ENCODE data around the gene COX8C. TPM values are rescaled to one million over a fixed set of nuclear protein-coding genes. Genes with fewer than 3 reads are reported as not detected.

Gene COX8C
- total and polyA plus RNA-seq, 3 experiments from 2014 or later: not detected

Other genes starting within 250 kb of the COX8C start
- gene ITPK1, start 231.3 kb upstream of the COX8C start, total RNA-seq: 10 to 100 TPM; 66.1 to 75.1 TPM
- 40.4 TPM for gene ITPK1, start 231.3 kb upstream of the COX8C start, polyA plus RNA-seq
- gene MOAP1, start 162.3 kb upstream of the COX8C start, total RNA-seq: 10 to 100 TPM; 16.7 to 17.4 TPM
- 67.4 TPM for gene MOAP1, start 162.3 kb upstream of the COX8C start, polyA plus RNA-seq
- gene LYSET, start 161.9 kb upstream of the COX8C start, total RNA-seq: 10 to 100 TPM; 19.3 to 20.5 TPM
- gene LYSET, start 161.9 kb upstream of the COX8C start, polyA plus RNA-seq: 37.9 TPM
- 10 to 100 TPM; 19.7 to 19.8 TPM for gene GON7, start 140.1 kb upstream of the COX8C start, total RNA-seq
- 24.2 TPM for gene GON7, start 140.1 kb upstream of the COX8C start, polyA plus RNA-seq
- 10 to 100 TPM; 39.4 to 42.3 TPM for gene UBR7, start 139.9 kb upstream of the COX8C start, total RNA-seq
- 31.7 TPM for gene UBR7, start 139.9 kb upstream of the COX8C start, polyA plus RNA-seq
- gene BTBD7, start 14.1 kb upstream of the COX8C start, total RNA-seq: 10 to 100 TPM; 25.2 to 25.7 TPM
- gene BTBD7, start 14.1 kb upstream of the COX8C start, polyA plus RNA-seq: 9.6 TPM
- gene UNC79, start 83.8 kb downstream of the COX8C start, total RNA-seq: under 1 TPM in 1 of 2 experiments, not detected in 1; 0.07 TPM
- gene UNC79, start 83.8 kb downstream of the COX8C start, polyA plus RNA-seq: not detected